GF-D8 (cell line): Measurements from ENCODE around the gene C4orf50.

ENCODE experiments used
- DNase-seq: peaks from one replicate; lab custom pipeline; 2025; lab: John Stamatoyannopoulos, UW

C4orf50 gene

GRCh38 chr4:5943561-5943960, 74.7 kb downstream of the C4orf50 start:
- no peak for DNase-seq

- DNase-seq, result no peak
Measured at GRCh38 chr4:5942947-5943346, 75.3 kb downstream of the C4orf50 start.

GRCh38 chr4:5941601-5942000, 76.6 kb downstream of the C4orf50 start:
- DNase-seq, result no peak

- DNase-seq, result no peak
Measured at GRCh38 chr4:5940470-5941203, 77.6 kb downstream of the C4orf50 start.

GRCh38 chr4:5933996-5934831, 84.0 kb downstream of the C4orf50 start:
- DNase-seq, result no peak

GRCh38 chr4:5933116-5933515, 85.1 kb downstream of the C4orf50 start:
- no peak for DNase-seq

- DNase-seq, result no peak
Measured at GRCh38 chr4:5932035-5932568, 86.1 kb downstream of the C4orf50 start.

- no peak for DNase-seq
Measured at GRCh38 chr4:5931526-5931925, 86.7 kb downstream of the C4orf50 start.

GRCh38 chr4:5930876-5931275, 87.4 kb downstream of the C4orf50 start:
- DNase-seq, result no peak

GRCh38 chr4:5930456-5930855, 87.8 kb downstream of the C4orf50 start:
- no peak for DNase-seq

GRCh38 chr4:5928844-5929420, 89.3 kb downstream of the C4orf50 start:
- no peak for DNase-seq

- no peak for DNase-seq
Measured at GRCh38 chr4:5928274-5928673, 90.0 kb downstream of the C4orf50 start.

GRCh38 chr4:5927747-5928146, 90.5 kb downstream of the C4orf50 start:
- DNase-seq, result no peak

GRCh38 chr4:5927116-5927515, 91.1 kb downstream of the C4orf50 start:
- no peak for DNase-seq

- no peak for DNase-seq
Measured at GRCh38 chr4:5926598-5926997, 91.6 kb downstream of the C4orf50 start.

- DNase-seq, result no peak
Measured at GRCh38 chr4:5925419-5926200, 92.6 kb downstream of the C4orf50 start.

GRCh38 chr4:5924461-5925125, 93.6 kb downstream of the C4orf50 start:
- no peak for DNase-seq

GRCh38 chr4:5923376-5923775, 94.9 kb downstream of the C4orf50 start:
- DNase-seq, result no peak

- DNase-seq, result no peak
Measured at GRCh38 chr4:5922556-5922955, 95.7 kb downstream of the C4orf50 start.

- DNase-seq, result no peak
Measured at GRCh38 chr4:5921981-5922380, 96.2 kb downstream of the C4orf50 start.
